HG03064 (cell line): ENCODE data around the gene CARMIL1.

Experiments
- ATAC-seq: cut with Tn5 transposase; IDR thresholded peaks from one replicate; pipeline ENCODE4 v1.9.1; 2021; ENCODE audit warnings: low read depth; ENCODE audit not compliant: unreplicated experiment

Gene CARMIL1

DNA sequence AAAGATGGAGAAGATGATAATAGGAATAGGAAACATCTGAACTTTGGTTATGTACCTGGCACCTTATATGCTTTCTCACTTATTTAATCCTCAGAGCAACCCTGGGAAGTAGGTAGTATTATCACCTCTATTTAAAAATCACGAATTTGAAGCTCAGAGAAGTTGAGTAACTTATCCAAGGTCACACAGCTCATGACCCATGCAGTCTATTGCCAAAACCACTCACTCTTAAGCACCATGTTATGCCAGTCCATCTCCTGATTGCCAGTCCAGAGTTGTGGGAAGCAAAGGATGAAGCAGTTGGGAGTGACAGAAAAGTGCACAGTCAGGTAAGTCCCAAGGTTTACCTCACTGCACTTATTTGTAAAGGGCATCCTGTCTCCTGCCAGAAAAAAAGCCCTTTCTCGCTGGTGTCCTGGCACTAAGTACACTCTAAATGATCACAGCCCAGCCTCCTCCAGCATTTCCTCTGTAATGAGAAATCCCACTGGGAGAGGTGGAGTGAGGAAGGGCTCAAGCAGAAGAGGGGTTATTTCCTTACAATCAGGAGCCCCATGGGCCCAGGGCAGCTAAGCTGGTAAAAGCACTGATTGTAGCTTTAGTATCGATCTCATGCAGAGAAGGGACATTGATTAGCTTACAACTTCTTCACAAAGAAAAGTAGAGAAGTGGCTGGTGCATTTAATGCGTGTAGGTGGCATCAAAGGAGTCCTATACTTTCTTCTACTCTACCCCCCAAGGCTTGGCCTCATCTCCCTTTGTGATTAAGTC, 351.5 kb downstream of the CARMIL1 start:
- no peak for ATAC-seq

DNA sequence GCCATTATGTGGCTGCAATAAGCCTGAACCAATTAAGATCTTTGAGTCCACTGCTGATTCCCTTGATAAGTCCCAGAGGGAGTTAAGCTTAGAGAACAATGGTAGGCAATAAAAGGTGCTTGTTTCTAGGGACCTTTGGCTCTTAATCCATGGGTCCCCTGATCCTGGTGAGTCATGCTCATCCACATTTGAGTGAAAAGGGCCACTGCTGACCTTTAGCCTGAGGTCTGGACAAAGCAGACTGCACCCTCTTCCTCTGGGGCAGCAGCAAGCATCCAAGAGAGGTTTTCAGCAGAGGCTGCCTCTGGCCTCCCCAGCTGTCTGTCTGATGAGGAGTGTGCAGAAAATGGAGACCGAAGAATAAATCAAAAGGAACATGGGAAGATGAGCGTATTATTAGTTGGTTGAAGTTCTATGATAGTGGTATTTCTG, 356.7 kb downstream of the CARMIL1 start:
- ATAC-seq: no peak

DNA sequence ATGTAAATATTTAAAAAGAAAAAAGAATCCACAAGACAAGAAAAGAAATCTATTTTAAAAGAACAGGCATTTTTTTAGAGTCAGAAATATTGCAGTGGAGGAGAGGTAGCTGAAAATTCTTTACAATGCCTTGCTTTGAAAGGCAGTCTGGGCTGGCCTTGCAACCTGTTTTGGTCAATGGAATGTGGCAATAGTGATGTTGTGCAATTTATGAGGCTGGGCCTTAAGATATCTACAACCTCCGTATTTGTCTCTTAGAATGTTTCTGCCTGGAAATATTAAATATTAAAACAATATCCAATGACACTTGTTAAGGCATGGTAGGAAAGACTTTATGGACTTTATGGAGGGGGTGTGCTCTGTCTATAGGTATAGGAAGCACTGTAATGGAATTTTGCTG, 358.0 kb downstream of the CARMIL1 start:
- no peak for ATAC-seq

GRCh38 chr6:25637960-25638434, 358.8 kb downstream of the CARMIL1 start:
- no peak for ATAC-seq

GRCh38 chr6:25639653-25640052, 360.5 kb downstream of the CARMIL1 start:
- ATAC-seq: no peak

DNA sequence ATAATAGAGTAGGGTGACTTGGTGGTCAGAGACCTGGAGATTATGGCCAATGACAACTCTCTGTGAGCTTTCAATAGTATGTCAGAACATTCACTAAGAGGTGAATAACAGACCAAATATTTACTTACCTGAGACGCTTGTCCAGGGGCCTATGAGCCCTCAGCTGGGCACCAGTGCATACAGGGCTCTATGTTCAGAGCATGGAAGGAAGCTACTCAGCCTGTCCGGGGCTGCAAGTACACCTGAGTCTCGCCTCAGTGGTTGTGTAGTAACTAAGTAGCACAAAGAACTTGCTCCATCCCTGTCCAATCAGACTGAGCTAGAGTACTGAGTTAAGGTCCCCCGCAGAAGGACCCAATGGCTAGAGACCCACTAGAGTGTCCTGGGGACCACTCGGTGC, 361.3 kb downstream of the CARMIL1 start:
- no peak for ATAC-seq

DNA sequence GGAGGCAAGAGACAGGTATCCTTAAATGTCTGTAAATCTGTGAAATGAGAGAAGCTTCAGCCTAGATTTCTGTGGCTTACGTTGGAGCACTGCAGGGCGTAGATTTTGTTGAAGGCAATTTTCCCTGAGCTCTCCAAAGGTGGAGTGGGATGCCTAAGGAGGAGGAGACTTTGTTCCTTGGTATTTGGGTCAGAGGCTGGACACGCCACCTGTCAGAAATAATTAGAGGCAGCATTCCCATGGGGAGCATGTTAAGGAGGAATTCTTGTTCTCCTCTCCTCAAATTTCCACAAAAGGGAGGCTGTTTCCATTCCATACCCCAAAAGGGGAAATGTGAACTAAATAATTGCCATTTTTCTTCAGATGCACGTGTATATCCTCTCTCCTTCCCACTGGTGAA, 361.7 kb downstream of the CARMIL1 start:
- ATAC-seq: no peak

DNA sequence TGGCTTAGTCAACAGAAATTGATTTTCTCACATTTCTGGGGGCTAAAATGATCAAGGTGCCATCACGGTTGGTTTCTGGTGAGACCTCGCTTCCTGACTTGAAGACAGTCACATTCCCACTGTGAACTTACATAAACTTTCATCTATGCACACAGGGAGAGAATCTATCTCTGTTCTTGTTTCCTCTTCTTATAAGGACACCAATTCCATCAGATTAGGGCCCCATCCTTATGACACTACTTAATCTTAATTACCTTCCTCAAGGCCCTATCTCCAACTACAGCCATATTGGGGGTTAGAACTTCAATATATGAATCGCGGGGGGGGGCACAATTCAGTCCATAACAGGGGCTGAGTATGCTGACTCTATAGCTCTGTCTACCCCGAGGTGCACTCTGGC, 362.2 kb downstream of the CARMIL1 start:
- no peak for ATAC-seq

DNA sequence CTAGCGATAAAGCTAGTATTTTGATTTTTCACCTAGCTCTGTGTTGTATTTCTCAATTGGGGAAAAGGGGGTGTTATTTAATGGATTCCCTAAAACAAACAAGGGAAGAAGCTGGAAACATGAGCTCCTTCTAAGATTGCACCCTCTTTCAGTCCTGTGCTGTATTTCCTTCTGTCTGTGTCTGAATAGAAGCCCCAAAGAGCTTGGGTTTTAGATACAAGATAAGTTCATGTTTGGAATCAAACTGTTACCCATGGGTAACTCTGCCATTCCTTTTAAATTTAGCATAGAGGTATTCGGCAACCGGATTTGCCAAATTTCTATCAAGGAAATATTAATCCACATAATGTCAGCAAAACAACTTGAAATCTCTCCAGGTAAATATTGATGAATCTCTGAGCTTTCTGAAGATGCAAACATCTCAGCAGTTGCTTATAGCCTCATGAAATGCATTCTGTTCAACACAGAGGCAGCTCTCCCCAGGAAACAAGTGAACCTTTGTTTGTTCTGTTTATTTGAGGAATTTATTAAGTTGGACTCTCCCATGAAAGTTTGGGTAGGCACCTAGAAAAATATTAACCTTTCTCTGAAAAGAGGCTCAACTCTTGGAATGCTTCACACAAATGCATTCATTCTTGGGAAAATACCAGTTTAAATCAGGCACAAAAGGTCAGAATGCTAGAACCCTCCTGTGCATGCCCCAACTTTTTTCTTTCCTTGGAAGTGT, 362.9 kb downstream of the CARMIL1 start:
- ATAC-seq: no peak

- no peak for ATAC-seq
These were observed 363.6 kb downstream of the CARMIL1 start for GRCh38 chr6:25642667-25643328.

GRCh38 chr6:25645916-25646315, 366.7 kb downstream of the CARMIL1 start:
- ATAC-seq: no peak

GRCh38 chr6:25649611-25650010, 370.4 kb downstream of the CARMIL1 start:
- no peak for ATAC-seq

- ATAC-seq: no peak
These were observed 372.9 kb downstream of the CARMIL1 start, which contains the start of gene SCGN for GRCh38 chr6:25652007-25652515. TSS of gene SCGN (plus strand) at chr6:25652215. CDS start at chr6:25652404, 189 bp downstream.

DNA sequence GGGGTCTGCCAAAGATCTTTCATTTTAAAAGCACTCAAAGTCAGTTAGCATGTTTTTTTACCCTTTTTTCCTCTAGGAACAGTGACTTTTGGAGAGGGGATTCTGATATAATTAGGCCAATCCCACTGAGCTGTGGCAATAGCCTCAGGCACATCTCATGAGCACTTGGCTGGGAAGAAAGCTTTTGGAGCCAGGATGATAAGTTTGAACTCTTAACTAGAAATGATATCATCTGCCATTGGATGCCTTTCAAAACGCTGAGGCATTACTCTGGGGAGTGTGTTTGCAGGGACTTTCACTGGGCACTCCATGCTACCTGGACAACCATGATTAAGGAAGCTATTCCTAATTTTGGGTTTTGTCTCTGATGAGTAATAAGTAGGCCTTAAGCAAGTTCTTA, 376.5 kb downstream of the CARMIL1 start:
- no peak for ATAC-seq

DNA sequence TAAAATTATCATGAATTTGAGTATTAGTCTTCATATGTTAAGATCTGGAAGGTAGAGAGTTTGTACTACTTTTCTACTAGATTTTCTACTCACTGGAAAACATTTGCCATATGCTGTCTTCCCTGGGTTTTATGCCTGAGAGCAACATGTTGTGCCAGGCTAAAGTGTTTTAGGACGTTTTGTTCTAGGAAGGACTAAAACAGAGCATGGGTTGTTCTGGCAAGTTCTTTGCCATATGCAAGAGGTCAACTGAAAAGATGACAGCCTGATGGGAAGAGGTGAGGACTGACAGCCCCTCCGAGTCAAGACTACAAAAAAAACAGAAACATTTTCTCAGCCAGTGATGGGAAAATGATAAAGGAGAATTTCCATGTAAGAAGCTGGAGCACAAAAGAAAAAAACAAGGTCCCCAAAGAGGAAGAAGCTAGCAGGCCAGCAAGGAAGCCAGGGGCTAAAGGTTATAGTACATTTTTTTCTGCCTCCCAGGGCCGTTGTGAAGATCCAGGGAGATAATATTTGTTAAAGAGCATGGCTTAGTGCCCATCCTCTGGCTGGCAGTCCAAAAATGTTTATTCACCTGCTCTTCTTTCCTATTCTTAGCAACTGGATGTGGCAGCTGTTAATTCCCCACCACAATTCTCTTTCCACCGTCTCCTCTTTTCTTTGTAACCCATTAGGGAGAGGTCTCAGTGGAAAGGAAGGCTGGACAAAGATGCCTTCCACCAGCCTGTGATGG, 380.6 kb downstream of the CARMIL1 start:
- ATAC-seq: no peak

DNA sequence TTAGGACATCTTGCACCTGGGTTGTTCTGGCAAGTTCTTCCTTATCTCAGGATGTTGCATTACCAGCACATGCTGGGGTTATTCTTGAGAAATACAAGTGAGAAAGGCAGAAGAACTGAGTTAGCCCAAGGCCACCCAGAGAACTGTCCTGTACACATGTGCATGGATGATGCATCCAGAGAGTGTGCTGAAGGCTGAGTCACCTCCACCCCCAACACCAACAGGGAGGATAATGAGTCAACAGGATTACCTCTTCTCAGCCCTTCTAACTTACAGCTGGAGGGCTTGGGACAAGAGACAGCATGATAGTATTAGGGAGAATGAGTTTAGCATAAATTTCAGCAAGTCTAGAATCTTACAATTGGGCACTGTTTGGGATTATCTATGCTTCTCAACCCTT, 381.3 kb downstream of the CARMIL1 start:
- ATAC-seq: no peak

- no peak for ATAC-seq
These were observed 382.1 kb downstream of the CARMIL1 start for GRCh38 chr6:25661129-25661779.

DNA sequence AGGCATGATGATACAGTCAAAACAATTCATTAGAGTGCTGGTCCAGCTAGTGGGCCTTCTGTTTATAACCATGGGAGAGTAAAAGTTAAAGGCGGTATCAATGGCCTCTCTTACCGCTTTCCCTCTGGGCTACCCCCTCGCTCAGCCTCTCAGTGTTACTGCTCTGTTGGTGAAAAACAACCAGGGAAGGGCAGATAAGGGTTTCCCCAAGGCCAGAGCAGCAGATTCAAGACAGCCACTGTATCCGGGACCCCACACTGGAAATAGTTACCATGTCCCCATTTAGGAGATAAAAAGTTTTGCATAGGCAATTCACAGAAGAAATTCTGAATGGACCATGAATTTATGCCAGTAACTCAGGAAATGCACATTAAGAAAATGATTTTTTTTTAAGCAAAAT, 386.3 kb downstream of the CARMIL1 start:
- ATAC-seq: no peak

- no peak for ATAC-seq
These were observed 390.2 kb downstream of the CARMIL1 start for GRCh38 chr6:25669413-25669812.
